Ovary (tissue), 3 donors: ENCODE data around the gene CACNG4.

Experiments
- CTCF ChIP-seq, 3 donors: fragments of 450-650 bp in 2 of 3; fragments of 200-600 bp in 1 of 3; IDR thresholded peaks; one replicate each; pipeline versions ENCODE4 v1.5.1 to v1.8.0; 2016 to 2022; ENCODE audit warnings: antibody characterized with exemption in 3 of 3, mild to moderate bottlenecking in 1 of 3
- POLR2A ChIP-seq: fragments of 450-650 bp; IDR thresholded peaks from one replicate; pipeline ENCODE4 v1.6.1; 2017; ENCODE audit warnings: antibody characterized with exemption, mild to moderate bottlenecking, moderate library complexity
- donor health status: DM: no; HTN: no; CAD: no.

GRCh38 chr17:67041941-67042899, 77.7 kb downstream of the CACNG4 start:
- TF ChIP-seq CTCF (IDR thresholded peaks at IDR 0.05) (no peak), POLR2A (no peak)
